ENCODE results near the gene OTOG. TPM values are rescaled to one million over a fixed set of nuclear protein-coding genes. Genes with fewer than 3 reads are reported as not detected.

Gene OTOG
- total RNA-seq, 1 experiment from 2014 or later, result not detected

GRCh38 chr11:17604201-17604914, 57.3 kb downstream of the OTOG start:
- Histone ChIP-seq H3K9me2 (ENCODE audit: insufficient read depth) (no peaks in the 10 kb centered on the region), H3K27ac (no peak overlapping the region), H3K27me3 (ENCODE audit: insufficient read depth, low read depth) (peaks cover 50% of the 10 kb centered on the region), H3K4me1 (replicated peaks; ENCODE audit: insufficient read depth) (no peaks in the 10 kb centered on the region), H3K4me3 (no peak overlapping the region), H4K20me1 (ENCODE audit: insufficient read depth) (no peaks in the 10 kb centered on the region), H3K9me3 (ENCODE audit: insufficient read depth, low read depth) (no peaks in the 10 kb centered on the region), H2AFZ (no peak overlapping the region), H3F3A (ENCODE audit: insufficient read depth, low read depth) (no peaks in the 10 kb centered on the region), H3K36me3 (ENCODE audit: low read depth) (no peaks in the 10 kb centered on the region), H3K4me2 (no peak overlapping the region), H3K79me2 (ENCODE audit: low read depth) (no peaks in the 10 kb centered on the region)
- intact Hi-C loops (cut with micrococcal nuclease; ENCODE audit: unreplicated experiment), result no loop called here
- ChIA-PET POLR2A (ENCODE audit: unreplicated experiment) (interaction anchor here (0.7 kb wide), 1 partner anchor 1428 kb away, joined by 5 read pairs; no protein-coding TSS in a partner anchor), CTCF (no interaction called here)
- BruUV-seq (replicated peaks), result no TSS peak
- DNase-seq, result no peak
- TF ChIP-seq CTCF (conservative IDR thresholded peaks at IDR 0.05), result no peak
- no peak for TF ChIP-seq EZH2 (IDR thresholded peaks at IDR 0.05; ENCODE audit: low read depth)

- no peaks in the 10 kb centered on the region for H3K4me1 ChIP-seq (replicated peaks; ENCODE audit: insufficient read depth)
- no peaks in the 10 kb centered on the region for H3F3A ChIP-seq (ENCODE audit: insufficient read depth, low read depth)
- H3K27ac ChIP-seq, result no peak overlapping the region
- peaks cover 50% of the 10 kb centered on the region for H3K27me3 ChIP-seq (ENCODE audit: insufficient read depth, low read depth)
- no peak for DNase-seq
- H2AFZ ChIP-seq, result no peak overlapping the region
- H3K79me2 ChIP-seq (ENCODE audit: low read depth), result no peaks in the 10 kb centered on the region
- no peaks in the 10 kb centered on the region for H4K20me1 ChIP-seq (ENCODE audit: insufficient read depth)
- intact Hi-C loops (cut with micrococcal nuclease; ENCODE audit: unreplicated experiment), result no loop called here
- ChIA-PET CTCF (no interaction called here), POLR2A (ENCODE audit: unreplicated experiment) (interaction anchor here (0.7 kb wide), 1 partner anchor 1428 kb away, joined by 5 read pairs; no protein-coding TSS in a partner anchor)
- H3K9me2 ChIP-seq (ENCODE audit: insufficient read depth), result no peaks in the 10 kb centered on the region
- BruUV-seq (replicated peaks), result no TSS peak
- no peaks in the 10 kb centered on the region for H3K36me3 ChIP-seq (ENCODE audit: low read depth)
- H3K9me3 ChIP-seq (ENCODE audit: insufficient read depth, low read depth), result no peaks in the 10 kb centered on the region
- H3K4me2 ChIP-seq, result no peak overlapping the region
- TF ChIP-seq CTCF (conservative IDR thresholded peaks at IDR 0.05) (no peak), EZH2 (IDR thresholded peaks at IDR 0.05; ENCODE audit: low read depth) (no peak)
- H3K4me3 ChIP-seq, result no peak overlapping the region
Observed at GRCh38 chr11:17604915-17605233, 57.8 kb downstream of the OTOG start.

GRCh38 chr11:17605651-17606122, 58.6 kb downstream of the OTOG start:
- no peak overlapping the region for H3K4me3 ChIP-seq
- H3K4me2 ChIP-seq, result no peak overlapping the region
- TF ChIP-seq EZH2 (IDR thresholded peaks at IDR 0.05; ENCODE audit: low read depth) (no peak), CTCF (conservative IDR thresholded peaks at IDR 0.05) (no peak)
- no peaks in the 10 kb centered on the region for H3F3A ChIP-seq (ENCODE audit: insufficient read depth, low read depth)
- H3K9me3 ChIP-seq (ENCODE audit: insufficient read depth, low read depth), result no peaks in the 10 kb centered on the region
- H3K36me3 ChIP-seq (ENCODE audit: low read depth), result no peaks in the 10 kb centered on the region
- H3K9me2 ChIP-seq (ENCODE audit: insufficient read depth), result no peaks in the 10 kb centered on the region
- intact Hi-C loops (cut with micrococcal nuclease; ENCODE audit: unreplicated experiment), result no loop called here
- no peaks in the 10 kb centered on the region for H4K20me1 ChIP-seq (ENCODE audit: insufficient read depth)
- H2AFZ ChIP-seq, result no peak overlapping the region
- peaks cover 52% of the 10 kb centered on the region for H3K27me3 ChIP-seq (ENCODE audit: insufficient read depth, low read depth)
- no TSS peak for BruUV-seq (replicated peaks)
- ChIA-PET CTCF (interaction anchor here (0.6 kb wide), 1 partner anchor 880 kb away, joined by 4 read pairs; no protein-coding TSS in a partner anchor), POLR2A (ENCODE audit: unreplicated experiment) (no interaction called here)
- H3K79me2 ChIP-seq (ENCODE audit: low read depth), result no peaks in the 10 kb centered on the region
- no peaks in the 10 kb centered on the region for H3K4me1 ChIP-seq (replicated peaks; ENCODE audit: insufficient read depth)
- DNase-seq, result no peak
- no peak overlapping the region for H3K27ac ChIP-seq
